Tibial artery (tissue), 4 donors: ENCODE data around the gene PYGB.

Experiments used
- DNase-seq, 2 donors: peaks; one replicate each; pipeline ENCODE4 v3.0.0-alpha.2; 2019
- H3K27ac ChIP-seq, 2 donors: fragments of 200-600 bp; sonication (generic) in 1 of 2; 1 replicate in 1 of 2; 2 replicates in 1 of 2; pipeline ENCODE4 v1.5.1; 2018 to 2019; ENCODE audit warnings: mild to moderate bottlenecking in 1 of 2
- H3K27me3 ChIP-seq, 2 donors: fragments of 200-600 bp; sonication (generic) in 1 of 2; one replicate each; pipeline versions ENCODE4 v1.5.1 to v1.6.0; 2016 to 2019
- H3K36me3 ChIP-seq, 3 donors: fragments of 200-600 bp; sonication (generic) in 2 of 3; one replicate each; pipeline ENCODE4 v1.5.1; 2016 to 2019; ENCODE audit warnings: mild to moderate bottlenecking in 2 of 3
- H3K4me1 ChIP-seq, 4 donors: fragments of 200-600 bp; sonication (generic) in 2 of 4; 1 replicate in 3 of 4; 2 replicates in 1 of 4; pipeline ENCODE4 v1.5.1; 2016 to 2019
- H3K4me3 ChIP-seq, 2 donors: fragments of 200-600 bp; sonication (generic) in 1 of 2; 1 replicate in 1 of 2; 2 replicates in 1 of 2; pipeline ENCODE4 v1.5.1; 2018 to 2019; ENCODE audit warnings: mild to moderate bottlenecking in 2 of 2
- H3K9me3 ChIP-seq, 3 donors: fragments of 200-600 bp; sonication (generic) in 1 of 3; one replicate each; pipeline ENCODE4 v1.5.1; 2016 to 2019
- CTCF ChIP-seq, 2 experiments: fragments of 200-600 bp in 1 of 2; fragments of 450-650 bp in 1 of 2; IDR thresholded peaks; one replicate each; pipeline ENCODE4 v1.5.1; 2017 to 2019; ENCODE audit warnings: antibody characterized with exemption in 2 of 2, mild to moderate bottlenecking in 1 of 2, moderate library complexity in 1 of 2
- intact Hi-C: fragments of 100-400 bp; cut with DNase I; formaldehyde crosslinking; loops from one replicate; pipeline ENCODE4 v1.15.0; 2023; ENCODE audit warnings: low total_unique reads

PYGB gene

GRCh38 chr20:25315418-25316210 lies 67.7 kb downstream of the PYGB start:
- Histone ChIP-seq H3K27ac (no peak overlapping the region), H3K4me1 (peaks cover 0 to 16% (median 9%) of the 10 kb centered on the region in 4 donors), H3K36me3 (peaks cover 0 to 29% (median 10%) of the 10 kb centered on the region in 3 donors), H3K27me3 (no peaks in the 10 kb centered on the region), H3K9me3 (no peaks in the 10 kb centered on the region), H3K4me3 (no peak overlapping the region)
- peak; percentile 17 to 43 for DNase-seq
- intact Hi-C loops: no loop called here
- no peak for TF ChIP-seq CTCF (IDR thresholded peaks at IDR 0.05)

GRCh38 chr20:25316506-25317190 lies 68.8 kb downstream of the PYGB start:
- Histone ChIP-seq H3K4me1 (peaks cover 0 to 5% (median 0%) of the 10 kb centered on the region in 4 donors), H3K36me3 (peaks cover under 1 to 37% (median 16%) of the 10 kb centered on the region in 3 donors), H3K27me3 (no peaks in the 10 kb centered on the region), H3K9me3 (no peaks in the 10 kb centered on the region), H3K4me3 (no peak overlapping the region), H3K27ac (no peak overlapping the region)
- intact Hi-C loops: no loop called here
- peak; percentile 20 to 32 for DNase-seq
- TF ChIP-seq CTCF (IDR thresholded peaks at IDR 0.05): no peak

- Histone ChIP-seq H3K27me3 (no peaks in the 10 kb centered on the region), H3K4me1 (no peaks in the 10 kb centered on the region), H3K27ac (no peak overlapping the region), H3K36me3 (peaks cover 9 to 45% (median 23%) of the 10 kb centered on the region in 3 donors), H3K9me3 (no peaks in the 10 kb centered on the region), H3K4me3 (no peak overlapping the region)
- TF ChIP-seq CTCF (IDR thresholded peaks at IDR 0.05): no peak
- intact Hi-C loops: no loop called here
- DNase-seq: peak; percentile 18 to 58
These were observed 69.6 kb downstream of the PYGB start for GRCh38 chr20:25317351-25318075.

GRCh38 chr20:25318471-25319240 lies 70.8 kb downstream of the PYGB start:
- TF ChIP-seq CTCF (IDR thresholded peaks at IDR 0.05): no peak
- H3K27me3 ChIP-seq: no peaks in the 10 kb centered on the region
- H3K4me1 ChIP-seq: no peaks in the 10 kb centered on the region
- intact Hi-C loops: no loop called here
- peaks cover 16 to 53% (median 26%) of the 10 kb centered on the region in 3 donors for H3K36me3 ChIP-seq
- peak; percentile 21 to 63 for DNase-seq
- no peak overlapping the region for H3K4me3 ChIP-seq
- no peak overlapping the region for H3K27ac ChIP-seq
- no peaks in the 10 kb centered on the region for H3K9me3 ChIP-seq
